Measurements from ENCODE around the gene KAT7.
"Not testable (repeated sequence)": the region's sequence is repeated elsewhere in the genome, so short reads cannot be mapped to it uniquely, and the experiment has no call there.

The KAT7 gene

DNA sequence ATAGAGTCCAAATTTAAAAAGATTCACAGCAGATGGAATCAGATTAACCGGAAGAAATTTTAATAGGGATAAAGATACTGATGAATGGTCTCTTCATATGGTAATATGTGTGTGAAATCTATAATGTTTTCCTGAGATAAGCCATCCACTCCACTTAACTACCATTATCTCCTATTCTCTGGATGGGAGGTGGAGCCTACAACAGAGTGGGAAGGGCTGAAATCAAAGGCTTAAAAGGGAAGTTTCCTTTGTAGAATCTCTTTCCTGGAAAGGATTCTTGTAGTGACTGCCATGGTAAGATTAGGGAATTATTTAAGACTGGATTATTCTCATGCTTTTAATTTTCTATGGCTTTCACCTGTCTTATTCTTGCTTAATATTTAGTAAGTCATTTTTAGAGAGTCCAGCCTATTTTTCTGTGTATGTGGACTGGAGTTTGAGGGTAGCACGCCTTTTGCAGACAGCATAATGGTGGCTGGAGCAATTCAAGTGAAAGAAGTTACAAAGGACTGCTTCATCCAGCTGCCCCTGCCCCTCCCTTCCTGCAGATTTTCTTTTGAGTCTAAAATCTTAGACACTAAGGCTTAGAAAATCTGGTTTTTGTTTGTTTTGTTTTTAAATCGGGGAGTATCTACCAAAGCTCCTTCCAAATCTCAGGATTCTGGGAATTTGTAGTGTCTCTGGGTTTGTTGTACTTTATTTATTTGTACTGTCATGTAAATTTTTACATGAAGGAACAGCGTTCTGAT lies 26.5 kb downstream of the KAT7 start:
- no peak for DNase-seq

DNA sequence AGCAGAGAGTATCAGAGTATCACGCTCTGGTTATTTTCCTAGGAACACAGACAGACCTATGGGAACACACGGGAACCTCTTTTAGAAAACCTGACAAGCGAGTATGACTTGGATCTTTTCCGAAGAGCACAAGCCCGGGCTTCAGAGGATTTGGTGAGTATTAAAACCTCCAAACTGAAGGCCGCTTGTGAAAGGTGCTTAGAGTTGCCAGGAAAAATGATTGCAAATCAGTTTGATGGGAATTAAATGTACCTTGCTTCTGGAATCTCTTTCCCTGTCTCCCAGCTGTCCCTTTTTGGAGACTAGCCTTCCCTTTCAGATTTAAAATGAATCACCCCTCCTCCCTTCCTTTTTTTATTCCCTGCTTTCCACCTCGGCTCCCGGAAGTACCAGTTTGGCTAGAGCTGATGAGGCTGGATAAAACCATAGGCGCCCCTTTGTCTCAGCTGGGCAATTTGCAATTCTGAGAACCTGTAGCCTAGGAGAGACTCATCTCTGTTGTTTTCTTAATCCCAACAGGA lies 27.3 kb downstream of the KAT7 start:
- DNase-seq: no peak

DNA sequence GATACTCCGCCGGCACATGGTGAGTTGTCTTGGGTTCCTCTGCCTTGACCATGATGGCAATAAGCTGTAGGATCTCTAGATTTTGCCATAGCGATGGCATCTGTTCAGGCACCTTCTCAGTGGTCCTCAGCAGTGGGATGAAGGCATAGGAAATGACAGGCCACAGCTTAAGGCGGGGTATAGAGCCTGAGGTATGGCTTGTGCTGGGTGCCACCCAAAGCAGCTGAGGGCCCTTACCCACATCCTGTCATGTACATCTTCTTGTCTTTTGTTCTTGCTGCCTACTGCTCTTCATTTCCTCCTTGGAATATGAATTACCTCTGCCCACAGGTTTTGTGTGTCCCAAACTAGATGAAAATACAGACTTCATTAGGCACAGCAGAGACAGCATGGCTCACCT lies 29.5 kb downstream of the KAT7 start:
- peak; percentile 77 for DNase-seq

DNA sequence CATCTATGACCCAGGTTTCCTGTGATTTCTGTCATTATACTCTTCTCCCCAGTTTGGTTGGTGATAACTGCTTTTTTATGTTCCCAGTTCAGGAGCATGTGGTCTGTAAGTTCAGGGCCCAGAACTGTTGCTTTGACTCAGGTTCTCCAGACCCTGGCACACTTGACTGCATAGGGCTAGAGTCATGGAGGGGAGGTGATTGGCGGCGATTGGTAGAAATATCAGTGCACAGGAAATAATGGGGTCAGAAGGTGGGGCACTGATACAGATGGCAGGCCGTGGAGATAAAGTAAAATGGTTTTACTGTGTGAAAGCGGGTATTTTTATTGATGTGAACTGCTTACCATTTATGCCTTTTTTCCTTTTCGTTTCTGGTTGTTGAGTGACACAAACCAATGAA lies 30.7 kb downstream of the KAT7 start:
- DNase-seq: no peak

DNA sequence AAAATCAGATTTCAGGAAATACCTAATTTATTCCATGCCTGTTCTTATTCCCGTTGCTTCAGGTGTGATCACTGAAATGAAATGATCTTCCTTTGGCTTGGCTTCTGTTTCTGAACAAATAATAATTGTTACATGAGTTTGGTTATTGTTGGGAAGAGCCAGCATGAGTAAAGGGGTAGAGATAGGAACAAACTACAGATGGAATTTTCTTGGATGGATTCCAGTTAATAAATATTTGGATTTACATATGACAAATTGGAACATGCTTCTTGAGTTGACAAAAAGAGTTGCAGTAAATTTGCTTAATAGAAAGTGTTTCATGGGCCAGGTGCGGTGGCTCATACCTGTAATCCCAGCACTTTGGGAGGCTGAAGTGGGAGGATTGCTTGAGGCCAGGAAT lies 31.2 kb downstream of the KAT7 start:
- no peak for DNase-seq

DNA sequence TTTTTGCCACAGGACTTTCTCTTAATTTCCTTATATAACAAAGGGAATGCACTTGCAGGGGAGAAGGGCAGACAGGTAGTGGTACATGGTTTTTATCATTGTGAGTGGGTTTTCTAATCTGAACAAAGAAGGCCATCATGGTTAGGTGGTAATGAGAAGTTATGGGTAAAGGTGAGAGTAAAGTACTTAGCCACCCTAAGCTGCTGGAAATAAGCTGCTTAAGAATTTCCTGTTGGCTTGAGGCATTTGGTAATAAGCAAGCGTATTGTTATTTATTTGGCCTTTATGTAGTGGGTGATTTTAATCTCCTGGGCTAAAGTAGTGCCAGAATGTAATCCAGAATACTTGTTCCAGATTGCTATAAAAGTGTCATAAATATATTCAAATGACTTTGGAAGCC lies 32.3 kb downstream of the KAT7 start:
- no peak for DNase-seq

DNA sequence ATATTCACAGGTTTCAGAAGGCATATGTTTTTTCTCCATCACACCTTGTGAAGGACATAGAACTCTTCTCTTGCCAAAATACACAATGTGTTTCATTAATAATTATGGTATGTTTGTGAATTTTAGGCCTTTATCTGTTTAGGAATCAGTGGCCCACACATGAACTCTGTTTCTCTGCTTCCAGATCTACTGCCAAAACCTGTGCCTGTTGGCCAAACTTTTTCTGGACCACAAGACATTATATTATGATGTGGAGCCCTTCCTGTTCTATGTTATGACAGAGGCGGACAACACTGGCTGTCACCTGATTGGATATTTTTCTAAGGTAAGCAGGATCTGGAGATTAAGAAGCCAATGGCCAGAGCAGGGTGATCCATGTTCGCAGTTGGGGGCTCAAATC lies 33.0 kb downstream of the KAT7 start:
- no peak for DNase-seq

DNA sequence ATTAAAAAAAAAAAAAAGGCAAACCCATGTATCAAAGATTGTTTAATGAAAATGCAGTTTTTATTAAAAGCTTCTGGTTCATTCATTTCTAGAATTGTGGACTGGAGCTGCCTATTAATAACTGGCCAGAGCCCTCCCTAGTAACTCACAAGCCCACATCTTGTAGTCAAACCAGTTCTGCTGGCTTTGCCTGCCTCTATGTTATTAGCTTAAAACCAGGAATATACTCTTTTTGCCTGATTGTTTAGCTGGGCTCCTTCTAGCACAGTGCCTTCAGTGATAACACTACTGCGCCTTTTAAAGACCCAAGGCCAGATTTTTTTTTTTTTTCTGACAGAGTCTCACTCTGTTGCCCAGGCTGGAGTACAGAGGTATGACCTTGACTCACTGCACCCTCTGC lies 33.4 kb downstream of the KAT7 start:
- DNase-seq: no peak

DNA sequence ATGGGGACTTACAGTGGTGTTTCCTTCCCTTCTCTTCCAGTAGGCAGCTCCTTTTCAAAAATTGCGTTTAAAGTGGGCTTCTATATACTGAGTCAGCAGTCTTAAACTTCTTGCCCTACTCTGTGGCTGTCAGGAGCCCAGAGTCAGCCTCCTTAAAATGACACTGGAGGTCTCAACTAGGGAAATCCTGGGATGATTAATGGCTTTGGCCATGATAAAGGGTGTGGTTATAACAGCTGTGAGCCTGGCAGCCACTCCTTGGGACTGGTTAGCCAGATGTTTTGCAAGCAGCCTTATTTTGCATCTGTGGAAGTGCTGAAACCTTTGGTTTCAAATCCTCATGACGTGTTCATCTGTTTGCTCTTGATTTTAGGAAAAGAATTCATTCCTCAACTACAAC lies 34.3 kb downstream of the KAT7 start:
- no peak for DNase-seq

DNA sequence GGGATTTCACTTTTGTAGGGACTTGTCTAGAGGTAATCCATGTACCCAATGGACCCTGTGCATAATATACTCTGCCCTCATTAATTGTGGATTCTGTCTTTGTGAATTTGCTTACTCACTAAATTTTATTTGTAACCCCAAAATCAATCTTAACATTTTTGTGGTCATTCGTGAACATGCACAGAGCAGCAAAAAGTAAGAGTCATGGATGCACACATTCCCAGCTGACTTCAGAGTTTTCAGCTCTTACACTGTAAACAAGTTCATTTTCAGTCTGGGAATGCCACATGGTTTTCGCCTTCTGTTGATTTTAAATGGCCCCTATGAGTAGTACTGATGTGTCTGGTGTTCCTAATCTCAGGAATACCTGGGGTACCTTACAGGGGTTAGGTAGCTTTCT lies 35.1 kb downstream of the KAT7 start:
- no peak for DNase-seq

DNA sequence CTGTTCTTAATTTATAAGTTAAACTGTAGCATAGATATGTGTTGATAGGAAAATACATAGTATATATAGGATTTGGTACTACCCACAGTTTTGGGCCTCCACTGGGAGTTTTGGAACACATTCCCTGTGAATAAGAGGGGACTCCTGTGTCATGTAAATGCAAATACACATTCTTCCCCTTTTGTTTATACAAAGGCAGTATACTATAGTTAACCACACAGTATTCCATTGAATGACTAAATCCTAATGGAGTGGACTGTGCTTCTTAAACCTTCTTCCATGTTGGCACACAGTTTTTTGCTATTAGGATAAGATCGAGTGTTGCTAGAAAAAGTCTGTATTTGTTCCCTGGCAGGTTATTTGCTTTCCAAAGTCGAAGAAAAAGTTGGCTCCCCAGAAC lies 37.2 kb downstream of the KAT7 start:
- DNase-seq: no peak

DNA sequence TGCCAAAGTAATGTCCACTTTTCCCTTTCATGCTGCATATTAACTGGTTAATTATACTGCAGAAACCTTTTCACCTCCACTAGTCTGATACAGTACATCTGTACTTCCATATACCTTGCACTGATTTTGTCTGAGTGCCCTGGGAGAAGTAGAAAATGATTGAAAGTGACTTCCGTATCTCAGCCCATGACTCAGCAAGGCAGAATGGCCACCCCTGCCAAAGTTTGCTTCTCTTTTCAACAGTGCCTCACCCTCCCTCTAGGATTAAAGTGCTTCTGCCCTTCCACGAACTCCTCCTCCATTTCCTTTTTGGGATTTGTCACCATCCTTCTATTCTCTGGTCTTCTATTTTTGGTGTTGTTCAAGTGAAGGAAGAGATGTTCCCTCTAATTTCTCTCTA lies 39.8 kb downstream of the KAT7 start:
- not testable (repeated sequence) for DNase-seq

DNA sequence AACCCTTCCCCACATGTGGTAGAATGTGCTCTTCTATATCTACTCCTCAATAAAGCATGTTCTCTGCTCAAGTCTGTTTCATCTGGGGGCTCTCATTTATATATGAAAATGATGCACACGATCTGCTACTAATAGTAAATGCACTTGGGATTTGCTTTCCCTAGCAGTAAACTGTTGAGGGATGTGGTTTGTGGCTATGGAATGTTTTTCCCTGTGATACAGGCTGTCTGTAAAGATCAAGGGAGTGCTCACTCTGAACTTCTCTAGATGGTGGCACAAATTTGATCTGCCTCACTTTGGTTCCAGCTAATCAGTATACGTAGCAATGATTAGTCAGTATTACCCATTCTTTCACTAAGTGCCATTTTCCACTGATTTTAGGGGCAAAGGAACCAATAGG lies 40.5 kb downstream of the KAT7 start:
- DNase-seq: no peak

DNA sequence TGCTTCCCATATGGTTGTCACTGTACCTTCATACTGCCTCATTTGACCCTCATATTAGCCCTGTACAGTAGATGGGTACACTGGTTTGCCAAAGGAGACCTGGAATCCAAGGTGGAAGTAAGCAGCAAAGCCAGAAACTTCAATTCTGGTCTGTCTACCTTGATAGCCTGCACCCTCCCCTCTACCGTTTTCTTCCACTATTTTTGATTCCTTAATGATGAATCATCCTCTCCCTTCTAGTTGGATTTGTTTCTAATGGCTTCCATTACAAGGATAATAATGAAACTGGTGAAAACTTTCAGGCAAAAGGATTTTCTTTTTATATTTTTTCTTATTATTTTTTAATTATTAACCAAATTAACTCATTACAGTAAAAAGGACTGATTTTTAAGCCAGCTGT lies 42.1 kb downstream of the KAT7 start:
- DNase-seq: no peak

DNA sequence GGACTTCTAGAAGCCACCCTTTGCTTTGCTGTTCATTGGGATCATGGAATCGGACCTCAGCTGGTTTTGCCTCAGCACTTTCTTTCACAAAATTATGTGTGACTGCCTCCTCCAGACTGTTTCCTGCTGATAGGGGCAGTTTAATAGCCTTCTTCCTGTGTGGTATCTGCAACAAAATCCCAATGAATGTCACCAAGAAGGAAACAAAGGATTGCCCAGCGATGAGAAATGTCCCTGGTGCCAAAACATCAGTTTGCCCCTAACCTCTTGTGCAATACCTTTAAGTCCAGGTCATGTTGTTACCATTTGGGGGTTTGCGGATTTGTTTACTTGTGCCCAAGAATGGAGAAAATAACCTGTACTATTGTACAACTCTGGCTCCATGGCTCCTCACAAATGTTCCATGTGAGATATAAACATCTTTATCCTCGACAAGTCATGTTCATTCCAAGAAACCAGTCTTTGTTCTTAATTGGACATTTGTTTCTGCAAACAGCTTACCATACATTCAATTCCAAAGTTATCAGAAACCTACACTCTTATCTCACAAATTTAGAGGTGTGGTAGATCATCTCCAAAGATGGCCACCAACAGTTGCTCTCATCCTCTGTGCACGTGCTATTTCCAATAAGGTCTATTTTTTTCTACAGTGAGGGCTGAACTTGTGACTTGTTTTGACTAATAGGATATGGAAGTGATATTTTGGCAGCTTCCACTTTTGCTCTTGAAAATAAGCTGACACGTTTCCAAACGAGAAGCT lies 44.5 kb downstream of the KAT7 start:
- DNase-seq: no peak

DNA sequence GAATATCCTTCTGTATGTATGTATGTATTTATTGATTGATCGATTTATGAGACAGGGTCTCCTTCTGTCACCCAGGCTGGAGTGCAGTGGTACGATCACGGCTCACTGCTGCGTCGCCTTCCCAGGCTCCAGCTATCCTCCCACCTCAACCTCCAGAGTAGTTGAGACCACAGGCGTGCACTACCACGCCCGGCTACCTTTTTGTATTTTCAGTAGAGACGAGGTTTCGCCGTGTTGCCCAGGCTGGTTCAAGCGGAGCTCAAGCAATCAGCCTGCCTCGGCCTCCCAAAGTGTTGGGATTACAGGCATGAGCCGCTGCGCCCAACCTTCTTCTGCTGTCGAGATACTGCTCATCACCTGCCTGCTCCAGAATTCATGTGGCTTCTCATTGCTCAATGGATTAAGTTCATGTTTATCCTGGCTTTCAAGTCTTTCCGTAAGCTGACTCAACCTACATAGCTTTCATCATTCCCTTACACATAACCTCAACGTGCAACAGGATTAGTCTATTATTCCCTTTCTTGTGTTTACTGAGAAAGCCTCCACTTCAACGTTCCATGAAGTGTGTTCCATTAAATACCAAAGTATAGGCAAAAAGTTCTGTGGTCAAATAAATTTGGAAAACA lies 45.8 kb downstream of the KAT7 start:
- no peak for DNase-seq

DNA sequence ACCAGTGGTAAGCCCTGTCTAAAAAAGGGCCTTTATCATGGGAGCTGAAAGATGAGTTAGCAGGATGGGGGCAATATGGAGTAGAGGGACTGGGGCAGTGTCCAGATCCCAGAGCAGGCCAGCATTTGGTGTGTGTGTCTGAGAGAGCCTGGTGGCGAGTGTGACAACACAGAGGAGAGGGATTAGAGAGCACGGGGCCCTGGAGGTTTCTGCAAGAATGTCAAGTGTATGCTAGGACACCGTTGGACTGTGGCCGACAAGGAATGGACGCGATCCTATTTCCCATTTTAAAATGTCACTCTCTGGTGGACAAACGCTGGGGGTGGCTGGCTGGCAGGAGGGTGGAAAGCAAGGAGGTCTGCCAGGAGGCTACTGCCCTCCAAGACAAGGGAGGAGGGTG lies 47.0 kb downstream of the KAT7 start:
- DNase-seq: no peak

DNA sequence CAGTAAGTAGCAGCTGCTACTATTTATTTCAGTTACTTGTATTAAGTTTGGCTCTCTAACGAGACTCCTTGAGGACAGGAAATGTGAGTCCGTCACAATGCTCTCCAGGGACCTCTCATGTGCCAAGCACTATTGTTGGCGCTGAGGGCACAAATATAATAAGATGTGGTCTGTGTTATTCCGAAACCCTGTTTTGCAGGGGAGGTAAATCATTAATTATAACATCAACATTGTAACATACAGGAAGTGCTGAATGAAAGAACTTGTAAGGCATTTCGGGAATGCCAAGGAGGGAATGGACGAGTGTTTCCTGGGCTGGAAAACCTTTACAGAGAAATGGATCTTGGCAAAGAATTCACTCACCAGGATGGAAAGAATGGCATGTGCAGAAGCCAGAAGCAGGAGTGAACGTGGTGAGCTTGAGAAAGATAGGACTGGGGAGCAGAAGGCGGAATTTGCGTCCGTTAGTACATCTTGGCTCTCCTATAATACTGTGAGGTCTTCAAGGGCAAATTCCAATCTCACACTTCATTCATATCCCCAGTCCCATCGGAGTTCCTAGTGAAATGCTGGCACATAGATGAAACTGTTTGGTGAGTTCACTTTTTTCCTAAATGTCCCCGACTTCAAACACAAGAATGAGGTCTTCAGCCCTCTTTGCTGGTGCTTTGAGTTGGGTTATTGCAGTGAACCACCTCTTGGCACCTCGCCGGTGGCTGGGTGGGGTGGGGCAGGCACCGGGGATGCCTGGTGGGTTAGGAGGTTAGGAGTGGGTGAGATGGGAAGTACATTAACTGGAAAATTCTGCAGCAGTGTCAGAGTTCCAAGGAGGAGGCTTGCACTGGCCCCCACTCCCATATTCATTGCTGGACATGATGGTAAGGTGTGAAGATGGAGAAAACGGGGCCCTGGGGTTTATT lies 47.9 kb downstream of the KAT7 start:
- no peak for DNase-seq

DNA sequence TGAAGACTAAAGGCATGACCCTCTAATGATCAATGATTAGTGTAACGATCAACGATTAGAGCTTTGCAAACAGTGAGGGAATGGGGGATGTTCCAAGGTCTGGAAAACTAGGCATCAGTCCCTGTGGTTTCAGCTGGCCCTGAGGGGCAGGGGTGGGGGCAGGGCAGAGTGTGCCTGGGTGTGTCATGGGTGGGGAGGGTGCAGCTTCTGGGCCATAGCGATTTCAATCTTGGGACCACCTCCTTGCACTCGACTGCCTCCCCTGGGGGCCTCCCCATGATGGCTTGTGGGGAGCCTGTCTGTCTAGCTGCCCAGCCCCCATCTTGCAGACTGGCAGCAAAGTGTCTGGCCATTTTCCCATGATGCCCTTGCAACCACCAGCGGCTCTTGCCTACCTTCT lies 51.0 kb downstream of the KAT7 start:
- no peak for DNase-seq

DNA sequence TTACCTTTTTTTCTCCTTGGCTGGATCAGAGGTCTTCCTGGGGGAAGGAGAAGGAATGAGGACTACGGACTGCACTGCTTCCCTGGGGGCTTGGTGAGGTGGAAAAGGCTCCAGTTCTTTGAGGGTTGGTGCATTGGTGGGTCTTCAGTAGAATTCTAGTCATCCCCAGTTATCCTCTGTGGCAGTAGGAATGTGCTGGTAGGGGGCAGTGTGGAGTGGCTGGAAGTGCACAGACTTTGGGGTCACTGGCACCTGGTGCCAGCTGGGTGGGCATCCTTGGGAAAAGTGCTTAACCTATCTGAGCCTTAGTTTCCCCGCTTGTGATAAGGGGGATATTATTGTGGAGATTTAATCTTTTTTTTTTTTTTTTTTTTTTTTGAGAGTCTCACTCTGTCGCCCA lies 53.1 kb downstream of the KAT7 start:
- no peak for DNase-seq

DNA sequence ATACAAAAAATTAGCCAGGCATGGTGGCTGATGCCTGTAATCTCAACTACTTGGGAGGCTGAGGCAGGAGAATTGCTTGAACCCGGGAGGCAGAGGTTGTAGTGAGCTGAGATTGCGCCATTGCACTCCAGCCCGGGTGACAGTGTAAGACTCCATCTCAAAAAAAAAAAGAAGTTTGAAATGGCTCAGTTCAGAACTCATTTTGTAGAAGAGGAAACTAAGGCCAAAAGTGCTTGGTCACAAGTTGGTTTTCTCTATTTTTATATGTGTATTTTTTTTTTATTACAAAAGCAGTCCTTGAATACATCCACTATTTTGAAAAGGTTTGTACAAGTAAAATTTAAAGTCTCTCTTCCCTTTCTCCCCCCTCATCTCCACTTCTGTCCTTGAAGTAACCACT lies 53.9 kb downstream of the KAT7 start:
- DNase-seq: no peak

DNA sequence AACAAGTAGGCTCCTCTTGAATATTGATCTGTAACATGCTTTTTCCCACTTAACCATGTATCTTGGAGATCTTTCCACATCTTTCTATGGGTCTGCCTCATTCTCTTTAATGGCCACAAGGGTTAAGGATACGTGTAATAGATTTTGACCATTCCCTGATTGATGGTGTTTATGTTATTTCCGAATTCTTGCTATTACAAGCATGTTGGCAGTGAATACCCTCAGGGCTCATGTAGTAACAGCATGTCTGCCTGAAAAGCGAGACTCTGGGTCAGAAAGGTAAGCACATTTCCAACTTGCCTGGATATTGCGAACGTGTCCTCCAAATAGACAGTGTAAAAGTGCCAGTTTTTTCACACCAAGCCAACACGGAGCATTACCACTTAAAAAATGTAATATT lies 54.4 kb downstream of the KAT7 start:
- DNase-seq: no peak

DNA sequence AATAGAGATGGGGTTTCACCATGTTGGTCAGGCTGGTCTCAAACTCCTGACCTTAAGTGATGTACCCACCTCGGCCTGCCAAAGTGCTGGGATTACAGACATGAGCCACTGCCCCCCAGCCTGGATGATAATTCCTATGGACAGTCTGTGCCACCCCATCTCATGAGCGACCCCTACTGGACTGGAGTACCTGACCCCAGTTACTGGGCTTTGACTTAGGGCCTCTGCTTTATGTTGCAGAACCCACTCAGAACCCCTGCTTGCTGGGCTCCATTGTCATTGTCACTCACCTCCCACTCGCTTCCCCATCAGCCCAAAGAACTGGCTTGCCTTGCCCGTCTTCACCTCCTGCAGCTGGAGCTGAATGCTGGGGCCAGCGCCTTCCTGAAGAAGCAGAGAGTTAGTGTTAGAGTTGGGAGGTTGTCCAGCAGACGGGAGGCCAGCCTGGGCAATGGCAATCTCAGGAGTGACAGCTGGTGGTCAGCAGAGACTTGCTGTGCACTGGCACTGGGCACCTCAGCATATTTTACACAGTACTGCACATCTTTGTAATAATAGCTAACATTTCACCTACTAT lies 55.4 kb downstream of the KAT7 start:
- peak; percentile 65 for DNase-seq
